Measurements from ENCODE around the gene USF3. TPM values are rescaled to one million over a fixed set of nuclear protein-coding genes. Genes with fewer than 3 reads are reported as not detected.

The USF3 gene
- total and polyA plus RNA-seq, 4 experiments from 2014 or later, result 1.4 to 23.7 (median 14.6) TPM

- DNase-seq, result no peak
- ChIA-PET POLR2A (ENCODE audit: partially characterized antibody) (interaction anchor here (0.6 to 7.8 kb wide), 4 partner anchors 37 to 359 kb away, joined by 3 to 87 read pairs (median 3); partner anchors contain the start of genes ATP6V1A and NAA50), CTCF (ENCODE audit: partially characterized antibody) (interaction anchor here (2.8 kb wide), 1 partner anchor 47 kb away, joined by 18 read pairs; the partner anchor contains the start of genes ATP6V1A and NAA50)
- intact Hi-C loops (cut with micrococcal nuclease), result no loop called here
- no peaks in the 10 kb centered on the region for H3K27me3 Mint-ChIP-seq
- Histone ChIP-seq H3K36me3 (ENCODE audit: insufficient read depth, low read length) (no peaks in the 10 kb centered on the region), H3K27me3 (ENCODE audit: insufficient read depth, low read length) (no peaks in the 10 kb centered on the region), H3K27ac (ENCODE audit: low read depth, low read length) (peak overlapping the region; percentile 86), H3K9me3 (ENCODE audit: control insufficient read depth in 1 of 2, low read length in 2 of 2) (no peaks in the 10 kb centered on the region), H3K4me1 (ENCODE audit: insufficient read depth, low read length) (peaks cover 44% of the 10 kb centered on the region), H3K4me3 (ENCODE audit: low read length in 2 of 2) (no peak overlapping the region)
- peaks cover 4 to 5% of the 10 kb centered on the region in 2 donors for H3K36me3 Mint-ChIP-seq
- peaks cover 17 to 30% (median 22%) of the 10 kb centered on the region in 4 donors for H3K4me1 Mint-ChIP-seq
- H3K9me3 Mint-ChIP-seq, result peaks cover 0 to 2% (median 0%) of the 10 kb centered on the region in 8 donors
- H3K4me3 Mint-ChIP-seq, result peak overlapping the region in 2 of 8 donors; percentile 62 to 76
- peak overlapping the region in 1 of 7 donors; percentile 60 for H3K27ac Mint-ChIP-seq
Measured at GRCh38 chr3:113698213-113698742, 1.8 kb upstream of the USF3 start.

GRCh38 chr3:113697500-113698090, 1.2 kb upstream of the USF3 start:
- peaks cover 4 to 5% of the 10 kb centered on the region in 2 donors for H3K36me3 Mint-ChIP-seq
- H3K4me1 Mint-ChIP-seq, result peaks cover 20 to 33% (median 25%) of the 10 kb centered on the region in 4 donors
- H3K9me3 Mint-ChIP-seq, result peaks cover 0 to 2% (median 0%) of the 10 kb centered on the region in 8 donors
- POLR2A ChIA-PET (ENCODE audit: partially characterized antibody), result interaction anchor here (0.6 to 7.8 kb wide), 3 partner anchors 49 to 360 kb away, joined by 3 to 87 read pairs (median 3); partner anchors contain the start of genes ATP6V1A and NAA50
- H3K27ac ChIP-seq (ENCODE audit: low read depth, low read length), result peak overlapping the region; percentile 86
- H3K27ac Mint-ChIP-seq, result no peak overlapping the region
- H3K4me1 ChIP-seq (ENCODE audit: insufficient read depth, low read length), result peaks cover 46% of the 10 kb centered on the region
- no peaks in the 10 kb centered on the region for H3K9me3 ChIP-seq (ENCODE audit: control insufficient read depth in 1 of 2, low read length in 2 of 2)
- peak in 1 of 5 donors; percentile 21 for DNase-seq
- H3K36me3 ChIP-seq (ENCODE audit: insufficient read depth, low read length), result no peaks in the 10 kb centered on the region
- CTCF ChIA-PET (ENCODE audit: partially characterized antibody), result interaction anchor here (2.8 kb wide), 1 partner anchor 48 kb away, joined by 18 read pairs; the partner anchor contains the start of genes ATP6V1A and NAA50
- H3K4me3 Mint-ChIP-seq, result no peak overlapping the region
- H3K27me3 ChIP-seq (ENCODE audit: insufficient read depth, low read length), result no peaks in the 10 kb centered on the region
- H3K4me3 ChIP-seq (ENCODE audit: low read length in 2 of 2), result peak overlapping the region; percentile 74 to 90
- intact Hi-C loops (cut with micrococcal nuclease), result loop anchor here (2.0 kb wide), 3 partner anchors 165 to 1135 kb away; partner anchors contain the start of genes SIDT1, SLC35A5 and SPICE1
- no peaks in the 10 kb centered on the region for H3K27me3 Mint-ChIP-seq

GRCh38 chr3:113696658-113697499, 437 bp upstream of the USF3 start:
- peak overlapping the region; percentile 86 for H3K27ac ChIP-seq (ENCODE audit: low read depth, low read length)
- ChIA-PET CTCF (ENCODE audit: partially characterized antibody) (interaction anchor here (1.2 to 3.1 kb wide), 4 partner anchors 46 to 220 kb away, joined by 3 to 20 read pairs (median 12); partner anchors contain the start of genes ATP6V1A and NAA50), POLR2A (ENCODE audit: partially characterized antibody) (interaction anchor here (0.6 to 7.8 kb wide), 9 partner anchors 11 to 678 kb away, joined by 3 to 87 read pairs (median 4); partner anchors contain the start of genes ATP6V1A, CCDC191, NAA50 and QTRT2)
- peaks cover 46% of the 10 kb centered on the region for H3K4me1 ChIP-seq (ENCODE audit: insufficient read depth, low read length)
- peak overlapping the region; percentile 74 to 90 for H3K4me3 ChIP-seq (ENCODE audit: low read length in 2 of 2)
- Mint-ChIP-seq H3K4me3 (no peak overlapping the region), H3K27ac (no peak overlapping the region), H3K36me3 (peaks cover 4 to 5% of the 10 kb centered on the region in 2 donors), H3K4me1 (peaks cover 20 to 33% (median 25%) of the 10 kb centered on the region in 4 donors), H3K9me3 (peaks cover 0 to 2% (median 0%) of the 10 kb centered on the region in 8 donors), H3K27me3 (no peaks in the 10 kb centered on the region)
- intact Hi-C loops (cut with micrococcal nuclease), result loop anchor here (1.0 to 2.0 kb wide), 7 partner anchors 49 to 1134 kb away; partner anchors contain the start of genes CCDC191, NAA50, QTRT2 and SIDT1
- peak; percentile 99 to 100 (median 100) for DNase-seq
- no peaks in the 10 kb centered on the region for H3K9me3 ChIP-seq (ENCODE audit: control insufficient read depth in 1 of 2, low read length in 2 of 2)
- no peaks in the 10 kb centered on the region for H3K27me3 ChIP-seq (ENCODE audit: insufficient read depth, low read length)
- H3K36me3 ChIP-seq (ENCODE audit: insufficient read depth, low read length), result no peaks in the 10 kb centered on the region

DNA sequence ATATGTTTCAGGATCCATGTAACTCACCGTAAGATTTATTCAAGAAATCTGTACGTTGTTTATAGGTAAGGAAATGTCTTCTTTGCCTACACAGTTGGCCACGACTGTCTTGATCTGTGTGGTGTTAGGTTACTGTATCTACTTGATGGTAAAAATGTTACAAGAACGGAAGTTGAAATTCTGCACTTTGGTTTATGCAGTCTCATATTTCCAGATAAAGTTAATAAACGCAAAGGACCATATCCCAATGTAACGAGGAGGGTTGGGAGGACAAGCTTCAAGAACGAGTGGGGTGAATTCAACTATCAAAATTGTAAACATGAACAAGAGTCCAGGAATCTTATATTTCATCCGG, 1.0 kb downstream of the USF3 start:
- peak overlapping the region; percentile 62 to 71 for H3K4me3 ChIP-seq (ENCODE audit: low read length in 2 of 2)
- intact Hi-C loops (cut with micrococcal nuclease), result no loop called here
- peaks cover 21 to 33% (median 25%) of the 10 kb centered on the region in 4 donors for H3K4me1 Mint-ChIP-seq
- peaks cover 4 to 5% of the 10 kb centered on the region in 2 donors for H3K36me3 Mint-ChIP-seq
- H3K36me3 ChIP-seq (ENCODE audit: insufficient read depth, low read length), result no peaks in the 10 kb centered on the region
- H3K27me3 ChIP-seq (ENCODE audit: insufficient read depth, low read length), result no peaks in the 10 kb centered on the region
- peak overlapping the region; percentile 96 to 100 (median 98) for H3K4me3 Mint-ChIP-seq
- ChIA-PET POLR2A (ENCODE audit: partially characterized antibody) (interaction anchor here (1.1 to 7.8 kb wide), 6 partner anchors 24 to 1133 kb away, joined by 3 to 87 read pairs (median 6); partner anchors contain the start of genes ATG3, ATP6V1A, CCDC191 and NAA50), CTCF (ENCODE audit: partially characterized antibody) (interaction anchor here (0.7 to 3.1 kb wide), 4 partner anchors 48 to 142 kb away, joined by 3 to 20 read pairs (median 5); partner anchors contain the start of gene ATP6V1A)
- peaks cover 46% of the 10 kb centered on the region for H3K4me1 ChIP-seq (ENCODE audit: insufficient read depth, low read length)
- peaks cover 0 to 2% (median 0%) of the 10 kb centered on the region in 8 donors for H3K9me3 Mint-ChIP-seq
- H3K27me3 Mint-ChIP-seq, result no peaks in the 10 kb centered on the region
- peak in 1 of 5 donors; percentile 1 for DNase-seq
- no peaks in the 10 kb centered on the region for H3K9me3 ChIP-seq (ENCODE audit: control insufficient read depth in 1 of 2, low read length in 2 of 2)
- peak overlapping the region; percentile 82 for H3K27ac ChIP-seq (ENCODE audit: low read depth, low read length)
- peak overlapping the region; percentile 87 to 99 (median 98) for H3K27ac Mint-ChIP-seq

DNA sequence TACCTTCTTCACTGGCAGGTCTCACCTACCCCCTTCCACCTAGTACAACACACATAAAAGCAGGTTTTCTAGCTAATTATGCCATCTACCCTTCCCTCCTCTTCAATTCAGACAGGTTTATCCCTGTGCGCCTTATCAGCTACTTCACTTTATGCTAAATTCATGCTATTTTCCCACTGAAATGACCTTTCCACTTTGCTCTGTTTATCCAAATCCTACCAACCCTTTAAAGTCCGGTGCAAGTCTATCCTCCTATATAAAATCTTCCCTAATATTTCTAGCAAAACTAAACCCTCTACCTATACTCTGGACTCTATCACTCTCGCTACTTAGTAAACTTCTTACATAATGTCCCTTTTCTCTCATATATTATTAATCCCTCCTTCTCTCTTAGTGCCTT, 6.0 kb downstream of the USF3 start:
- no peaks in the 10 kb centered on the region for H3K27me3 Mint-ChIP-seq
- ChIA-PET CTCF (ENCODE audit: partially characterized antibody) (no interaction called here), POLR2A (ENCODE audit: partially characterized antibody) (no interaction called here)
- Histone ChIP-seq H3K9me3 (ENCODE audit: control insufficient read depth in 1 of 2, low read length in 2 of 2) (no peaks in the 10 kb centered on the region), H3K27me3 (ENCODE audit: insufficient read depth, low read length) (no peaks in the 10 kb centered on the region), H3K36me3 (ENCODE audit: insufficient read depth, low read length) (no peaks in the 10 kb centered on the region), H3K4me1 (ENCODE audit: insufficient read depth, low read length) (peaks cover 24% of the 10 kb centered on the region), H3K4me3 (ENCODE audit: low read length in 2 of 2) (no peak overlapping the region), H3K27ac (ENCODE audit: low read depth, low read length) (no peak overlapping the region)
- intact Hi-C loops (cut with micrococcal nuclease), result no loop called here
- peaks cover 0 to 8% (median 0%) of the 10 kb centered on the region in 8 donors for H3K9me3 Mint-ChIP-seq
- H3K4me3 Mint-ChIP-seq, result no peak overlapping the region
- no peak for DNase-seq
- no peak overlapping the region for H3K27ac Mint-ChIP-seq
- peaks cover 20 to 29% (median 27%) of the 10 kb centered on the region in 4 donors for H3K4me1 Mint-ChIP-seq
- peaks cover 8 to 27% of the 10 kb centered on the region in 2 donors for H3K36me3 Mint-ChIP-seq

DNA sequence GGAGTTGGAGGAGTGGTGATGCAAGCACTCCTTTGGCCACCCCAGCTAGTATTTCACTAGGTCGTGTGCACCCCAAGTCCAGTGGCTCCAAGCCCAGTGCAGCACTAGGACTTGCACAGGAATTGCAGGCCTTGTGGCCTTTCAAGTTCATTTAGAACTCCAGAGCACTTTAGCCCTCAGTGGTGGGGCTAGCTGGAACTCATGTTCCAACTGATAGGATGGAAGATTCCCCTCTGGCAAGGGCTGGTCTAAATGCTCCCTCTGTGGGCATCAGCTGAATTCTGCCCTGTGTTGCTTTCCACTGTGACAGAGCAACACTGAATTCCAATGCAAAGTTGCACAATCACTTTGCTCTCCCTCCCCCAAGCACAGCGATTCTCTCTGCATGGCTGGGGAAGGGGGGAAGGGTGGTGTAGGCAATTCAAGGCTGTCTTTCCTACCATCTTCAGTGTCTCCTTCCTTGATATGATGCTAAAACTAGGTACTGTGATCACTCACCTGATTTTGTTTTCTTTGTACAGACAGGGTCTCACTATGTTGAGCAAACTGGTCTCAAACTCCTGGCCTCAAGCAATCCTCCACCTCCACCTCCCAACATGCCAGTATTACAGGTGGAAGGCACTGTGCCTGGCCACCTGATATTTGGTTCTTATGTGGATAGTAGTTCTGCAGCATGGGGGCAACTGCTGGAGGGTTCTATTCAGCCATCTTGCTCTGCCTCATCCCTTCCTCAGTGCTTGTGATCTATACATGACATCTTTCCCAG, 10.3 kb downstream of the USF3 start:
- Mint-ChIP-seq H3K9me3 (peaks cover 0 to 17% (median 11%) of the 10 kb centered on the region in 8 donors), H3K36me3 (peaks cover 18 to 36% of the 10 kb centered on the region in 2 donors), H3K4me1 (peaks cover 0 to 13% (median 8%) of the 10 kb centered on the region in 4 donors), H3K4me3 (no peak overlapping the region), H3K27me3 (no peaks in the 10 kb centered on the region), H3K27ac (no peak overlapping the region)
- intact Hi-C loops (cut with micrococcal nuclease), result no loop called here
- ChIA-PET CTCF (ENCODE audit: partially characterized antibody) (no interaction called here), POLR2A (ENCODE audit: partially characterized antibody) (interaction anchor here (1.3 kb wide), 1 partner anchor 10 kb away, joined by 3 read pairs; the partner anchor contains the start of gene USF3)
- Histone ChIP-seq H3K4me1 (ENCODE audit: insufficient read depth, low read length) (no peaks in the 10 kb centered on the region), H3K9me3 (ENCODE audit: control insufficient read depth in 1 of 2, low read length in 2 of 2) (no peaks in the 10 kb centered on the region), H3K4me3 (ENCODE audit: low read length in 2 of 2) (no peak overlapping the region), H3K27ac (ENCODE audit: low read depth, low read length) (no peak overlapping the region), H3K36me3 (ENCODE audit: insufficient read depth, low read length) (no peaks in the 10 kb centered on the region), H3K27me3 (ENCODE audit: insufficient read depth, low read length) (no peaks in the 10 kb centered on the region)
- DNase-seq, result no peak
